Measurements from ENCODE around the gene CLIP1. TPM values are rescaled to one million over a fixed set of nuclear protein-coding genes. Genes with fewer than 3 reads are reported as not detected.
"Not testable (repeated sequence)": the region's sequence is repeated elsewhere in the genome, so short reads cannot be mapped to it uniquely, and the experiment has no call there.

Gene CLIP1
- total RNA-seq, 1 donor from 2014 or later, result 78.6 TPM

DNA sequence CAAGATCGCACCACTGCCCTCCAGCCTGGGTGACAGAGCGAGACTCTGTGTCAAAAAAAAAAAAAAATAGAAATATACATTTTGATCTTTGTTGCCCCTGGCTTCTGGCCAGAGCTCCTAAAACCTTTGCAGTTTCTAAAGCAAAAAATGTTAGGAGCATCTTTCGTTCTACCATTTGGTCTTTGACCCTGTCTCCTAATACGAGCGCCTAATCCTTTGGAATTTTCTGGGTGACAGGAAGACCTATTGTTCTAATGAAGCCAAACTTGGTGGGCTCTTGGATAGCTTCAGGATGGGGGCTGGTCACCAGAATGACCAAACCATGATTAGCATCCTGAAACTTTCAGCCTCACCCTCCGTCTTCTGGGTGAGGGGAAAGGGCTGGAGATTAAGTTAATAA is 32.3 kb upstream of the CLIP1 start:
- Mint-ChIP-seq H3K36me3 (ENCODE audit: insufficient read depth) (no peaks in the 10 kb centered on the region), H3K27ac (no peak overlapping the region), H3K27me3 (no peaks in the 10 kb centered on the region)

DNA sequence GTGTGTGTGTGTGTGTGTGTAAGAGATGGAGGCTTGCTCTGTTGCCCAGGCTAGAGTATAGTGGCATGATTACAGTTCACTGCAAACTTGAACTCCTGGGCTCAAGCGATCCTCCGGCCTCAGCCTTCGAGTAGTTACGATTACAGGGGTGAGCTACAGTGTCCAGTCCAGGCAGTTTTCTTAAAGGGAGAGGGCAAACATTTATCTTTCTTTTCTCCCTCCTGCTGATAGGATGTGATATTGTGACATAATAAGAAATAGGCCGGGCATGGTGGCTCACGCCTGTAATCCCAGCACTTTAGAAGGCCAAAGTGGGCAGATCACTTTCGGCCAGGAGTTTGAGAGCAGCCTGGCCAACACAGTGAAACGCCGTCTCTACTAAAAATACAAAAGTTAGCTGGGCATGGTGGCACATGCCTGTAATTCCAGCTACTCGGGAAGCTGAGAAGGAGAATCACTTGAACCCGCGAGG is 31.8 kb upstream of the CLIP1 start:
- no peak for DNase-seq (ENCODE audit: low spot score, unreplicated experiment)
- H3K36me3 Mint-ChIP-seq (ENCODE audit: insufficient read depth), result no peaks in the 10 kb centered on the region
- no peaks in the 10 kb centered on the region for H3K4me1 Mint-ChIP-seq (ENCODE audit: low read depth)
- H3K9me3 Mint-ChIP-seq (ENCODE audit: low read depth), result no peaks in the 10 kb centered on the region
- TF ChIP-seq, protein P1, sequence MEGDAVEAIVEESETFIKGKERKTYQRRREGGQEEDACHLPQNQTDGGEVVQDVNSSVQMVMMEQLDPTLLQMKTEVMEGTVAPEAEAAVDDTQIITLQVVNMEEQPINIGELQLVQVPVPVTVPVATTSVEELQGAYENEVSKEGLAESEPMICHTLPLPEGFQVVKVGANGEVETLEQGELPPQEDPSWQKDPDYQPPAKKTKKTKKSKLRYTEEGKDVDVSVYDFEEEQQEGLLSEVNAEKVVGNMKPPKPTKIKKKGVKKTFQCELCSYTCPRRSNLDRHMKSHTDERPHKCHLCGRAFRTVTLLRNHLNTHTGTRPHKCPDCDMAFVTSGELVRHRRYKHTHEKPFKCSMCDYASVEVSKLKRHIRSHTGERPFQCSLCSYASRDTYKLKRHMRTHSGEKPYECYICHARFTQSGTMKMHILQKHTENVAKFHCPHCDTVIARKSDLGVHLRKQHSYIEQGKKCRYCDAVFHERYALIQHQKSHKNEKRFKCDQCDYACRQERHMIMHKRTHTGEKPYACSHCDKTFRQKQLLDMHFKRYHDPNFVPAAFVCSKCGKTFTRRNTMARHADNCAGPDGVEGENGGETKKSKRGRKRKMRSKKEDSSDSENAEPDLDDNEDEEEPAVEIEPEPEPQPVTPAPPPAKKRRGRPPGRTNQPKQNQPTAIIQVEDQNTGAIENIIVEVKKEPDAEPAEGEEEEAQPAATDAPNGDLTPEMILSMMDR (IDR thresholded peaks at IDR 0.05; ENCODE audit: unreplicated experiment), result no peak
- no peak overlapping the region for H3K27ac Mint-ChIP-seq
- H3K4me3 Mint-ChIP-seq (ENCODE audit: low read depth), result no peak overlapping the region
- no peaks in the 10 kb centered on the region for H3K27me3 Mint-ChIP-seq

More for the DNA sequence above, 32.3 kb upstream of the CLIP1 start:
- no peaks in the 10 kb centered on the region for H3K4me1 Mint-ChIP-seq (ENCODE audit: low read depth)
- H3K9me3 Mint-ChIP-seq (ENCODE audit: low read depth), result no peaks in the 10 kb centered on the region
- TF ChIP-seq, protein P1 (IDR thresholded peaks at IDR 0.05; ENCODE audit: unreplicated experiment), result no peak
- DNase-seq (ENCODE audit: low spot score, unreplicated experiment), result no peak
- H3K4me3 Mint-ChIP-seq (ENCODE audit: low read depth), result no peak overlapping the region

DNA sequence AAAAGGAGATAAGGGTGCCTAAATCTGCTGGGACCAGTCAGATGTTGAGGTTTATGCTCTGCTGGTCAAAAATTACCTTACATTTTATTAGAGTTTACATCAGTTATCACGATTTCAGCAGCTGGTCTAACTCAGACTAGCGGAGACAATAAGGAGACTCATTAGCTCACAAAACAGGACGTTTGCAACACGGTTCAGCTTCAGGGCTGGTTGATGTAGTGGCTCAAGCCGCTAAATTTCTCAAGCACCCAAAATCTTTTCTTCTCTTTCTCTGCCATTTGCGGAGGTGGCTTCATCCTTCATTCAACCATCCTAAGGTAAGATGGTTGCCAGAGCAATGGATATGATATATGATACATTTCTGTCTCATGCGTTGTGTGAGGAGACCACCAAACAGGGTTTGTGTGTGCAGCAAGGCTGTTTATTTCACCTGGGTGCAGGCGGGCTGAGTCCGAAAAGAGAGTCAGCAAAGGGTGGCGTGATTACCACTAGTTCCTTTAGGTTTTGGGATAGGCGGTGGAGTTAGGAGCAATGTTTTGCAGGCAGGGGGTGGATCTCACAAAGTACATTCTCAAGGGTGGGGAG is 30.3 kb upstream of the CLIP1 start:
- H3K4me3 Mint-ChIP-seq (ENCODE audit: low read depth), result no peak overlapping the region
- no peaks in the 10 kb centered on the region for H3K36me3 Mint-ChIP-seq (ENCODE audit: insufficient read depth)
- H3K27ac Mint-ChIP-seq, result no peak overlapping the region
- H3K9me3 Mint-ChIP-seq (ENCODE audit: low read depth), result no peaks in the 10 kb centered on the region
- DNase-seq (ENCODE audit: low spot score, unreplicated experiment), result no peak
- TF ChIP-seq, protein P1 (IDR thresholded peaks at IDR 0.05; ENCODE audit: unreplicated experiment), result no peak
- no peaks in the 10 kb centered on the region for H3K4me1 Mint-ChIP-seq (ENCODE audit: low read depth)
- H3K27me3 Mint-ChIP-seq, result no peaks in the 10 kb centered on the region

DNA sequence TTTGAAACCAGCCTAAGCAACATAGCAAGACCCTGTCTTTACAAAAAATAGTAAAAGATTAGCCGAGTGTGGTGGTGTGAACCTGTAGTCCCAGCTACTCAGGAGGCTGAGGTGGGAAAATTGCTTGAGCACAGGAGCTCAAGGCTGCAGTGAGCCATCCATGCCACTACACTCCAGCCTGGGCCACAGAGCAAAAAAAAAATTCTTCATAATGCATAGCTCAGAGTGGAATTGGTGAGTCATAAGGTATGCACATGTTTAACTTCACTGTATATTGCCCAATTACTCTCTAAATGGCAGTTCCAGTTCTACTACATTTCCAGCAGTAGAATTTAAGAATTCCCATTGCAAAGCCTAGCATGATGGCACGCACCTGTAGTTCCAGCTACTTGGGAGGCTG is 26.8 kb upstream of the CLIP1 start:
- TF ChIP-seq, protein P1 (IDR thresholded peaks at IDR 0.05; ENCODE audit: unreplicated experiment), result no peak
- no peaks in the 10 kb centered on the region for H3K36me3 Mint-ChIP-seq (ENCODE audit: insufficient read depth)
- H3K27me3 Mint-ChIP-seq, result no peaks in the 10 kb centered on the region
- no peak overlapping the region for H3K27ac Mint-ChIP-seq
- H3K4me3 Mint-ChIP-seq (ENCODE audit: low read depth), result no peak overlapping the region
- H3K9me3 Mint-ChIP-seq (ENCODE audit: low read depth), result no peaks in the 10 kb centered on the region
- DNase-seq (ENCODE audit: low spot score, unreplicated experiment), result no peak
- no peaks in the 10 kb centered on the region for H3K4me1 Mint-ChIP-seq (ENCODE audit: low read depth)

DNA sequence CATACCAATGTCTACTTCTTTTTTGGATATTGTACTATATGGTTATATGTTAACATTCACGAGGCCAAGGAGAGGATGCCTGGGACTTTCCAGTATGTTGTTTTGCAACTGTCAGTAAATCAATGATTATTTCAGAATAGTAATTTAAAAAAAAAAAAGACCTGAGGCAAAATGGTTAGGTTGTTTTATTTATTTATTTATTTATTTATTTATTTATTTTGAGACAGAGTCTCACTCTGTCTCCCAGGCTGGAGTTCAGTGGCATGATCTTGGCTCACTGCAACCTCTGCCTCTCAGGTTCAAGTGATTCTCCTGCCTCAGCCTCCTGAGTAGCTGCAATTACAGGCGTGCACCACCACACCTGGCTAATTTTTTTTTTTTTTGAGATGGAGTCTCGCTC is 25.4 kb upstream of the CLIP1 start:
- not testable (repeated sequence) for H3K27me3 Mint-ChIP-seq; H3K36me3 Mint-ChIP-seq (ENCODE audit: insufficient read depth); H3K9me3 Mint-ChIP-seq (ENCODE audit: low read depth); DNase-seq (ENCODE audit: low spot score, unreplicated experiment); H3K4me1 Mint-ChIP-seq (ENCODE audit: low read depth); H3K4me3 Mint-ChIP-seq (ENCODE audit: low read depth); H3K27ac Mint-ChIP-seq

DNA sequence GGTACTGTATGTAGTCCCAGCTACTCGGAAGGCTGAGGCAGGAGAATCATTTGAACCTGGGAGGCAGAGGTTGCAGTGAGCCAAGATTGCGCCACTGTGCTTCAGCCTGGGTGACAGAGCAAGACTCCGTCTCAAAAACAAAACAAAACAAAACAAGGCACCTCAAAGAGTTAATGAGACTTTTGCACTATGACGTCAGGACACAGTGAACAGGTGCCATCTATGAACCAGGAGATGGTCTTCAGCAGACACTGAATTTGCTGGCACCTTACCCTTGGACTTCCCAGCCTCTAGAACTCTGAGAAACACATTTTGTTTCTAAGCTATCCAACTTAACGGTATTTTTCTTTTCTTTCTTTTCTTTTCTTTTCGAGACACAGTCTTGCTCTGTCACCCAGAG is 23.9 kb upstream of the CLIP1 start:
- not testable (repeated sequence) for H3K27ac Mint-ChIP-seq

DNA sequence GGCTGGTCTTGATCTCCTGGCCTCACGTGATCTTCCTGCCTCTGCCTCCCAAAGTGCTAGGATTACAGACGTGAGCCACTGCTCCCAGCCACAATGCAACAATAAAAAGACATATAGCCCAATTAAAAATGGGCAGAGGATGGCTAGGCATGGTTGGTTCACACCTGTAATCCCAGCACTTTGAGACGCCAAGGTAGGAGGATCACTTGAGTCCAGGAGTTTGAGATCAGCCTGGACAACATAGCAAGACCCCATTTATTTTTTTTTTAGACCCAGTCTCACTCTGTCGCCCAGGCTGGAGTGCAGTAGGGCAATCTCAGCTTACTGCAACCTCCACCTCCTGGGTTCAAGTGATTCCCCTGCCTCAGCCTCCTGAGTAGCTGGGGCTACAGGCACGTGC is 21.6 kb upstream of the CLIP1 start:
- not testable (repeated sequence) for H3K36me3 Mint-ChIP-seq (ENCODE audit: insufficient read depth); H3K4me1 Mint-ChIP-seq (ENCODE audit: low read depth); H3K27me3 Mint-ChIP-seq; H3K27ac Mint-ChIP-seq; H3K4me3 Mint-ChIP-seq (ENCODE audit: low read depth); DNase-seq (ENCODE audit: low spot score, unreplicated experiment); H3K9me3 Mint-ChIP-seq (ENCODE audit: low read depth)

More for the DNA sequence above, 23.9 kb upstream of the CLIP1 start:
- not testable (repeated sequence) for DNase-seq (ENCODE audit: low spot score, unreplicated experiment); H3K4me1 Mint-ChIP-seq (ENCODE audit: low read depth); H3K27me3 Mint-ChIP-seq; H3K9me3 Mint-ChIP-seq (ENCODE audit: low read depth); H3K36me3 Mint-ChIP-seq (ENCODE audit: insufficient read depth); H3K4me3 Mint-ChIP-seq (ENCODE audit: low read depth)

DNA sequence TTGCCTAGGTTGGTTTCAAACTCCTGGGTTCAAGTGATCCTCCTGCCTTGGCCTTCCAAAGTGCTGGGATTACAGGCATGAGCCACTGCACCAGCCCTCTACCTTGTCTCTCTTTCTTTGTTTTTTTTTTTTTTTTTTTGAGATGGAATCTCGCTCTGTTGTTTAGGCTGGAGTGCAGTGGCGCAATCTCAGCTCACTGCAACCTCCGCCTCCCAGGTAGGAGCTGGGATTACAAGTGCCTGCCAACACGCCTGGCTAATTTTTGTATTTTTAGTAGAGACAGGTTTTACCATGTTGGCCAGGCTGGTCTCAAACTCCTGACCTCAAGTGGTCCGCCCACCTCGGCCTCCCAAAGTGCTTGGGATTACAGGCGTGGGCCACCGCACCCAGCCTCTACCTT is 16.4 kb upstream of the CLIP1 start:
- H3K36me3 Mint-ChIP-seq (ENCODE audit: insufficient read depth); H3K9me3 Mint-ChIP-seq (ENCODE audit: low read depth); H3K27ac Mint-ChIP-seq; H3K27me3 Mint-ChIP-seq; H3K4me3 Mint-ChIP-seq (ENCODE audit: low read depth); H3K4me1 Mint-ChIP-seq (ENCODE audit: low read depth); DNase-seq (ENCODE audit: low spot score, unreplicated experiment): not testable (repeated sequence)

Data from progenitor cell of endocrine pancreas (in vitro differentiated cells).